GM23338 (cell line): Measurements from ENCODE around the gene IFNW1.

Experiments used
- EZH2 ChIP-seq: fragments of 200-600 bp; sonication (generic); IDR thresholded peaks from one replicate; pipeline ENCODE4 v1.8.0; 2017; ENCODE audit warnings: antibody characterized with exemption, mild to moderate bottlenecking, low read depth; ENCODE audit not compliant: unreplicated experiment
- POLR2AphosphoS5 ChIP-seq: IDR thresholded peaks from 2 replicates; pipeline ENCODE4 v1.6.1; 2016; ENCODE audit warnings: antibody characterized with exemption, low read depth
- TF ChIP-seq, protein P1 (sequence below): IDR thresholded peaks from one replicate; pipeline ENCODE4 v1.6.1; 2018; ENCODE audit warnings: antibody characterized with exemption; ENCODE audit not compliant: unreplicated experiment
- TF ChIP-seq, protein P2 (sequence below), 2 experiments: fragments of 200-600 bp in 1 of 2; sonication (generic) in 1 of 2; conservative IDR thresholded peaks; 2 replicates each; pipeline versions ENCODE4 v1.5.1 to v1.6.1; 2016 to 2017; ENCODE audit warnings: antibody characterized with exemption in 2 of 2, low read depth in 2 of 2, mild to moderate bottlenecking in 2 of 2, moderate library complexity in 1 of 2
- TF ChIP-seq, protein P3 (sequence below): fragments of 250-450 bp; sonication (Bioruptor Pico); IDR thresholded peaks from 2 replicates; pipeline ENCODE4 v1.5.0; 2020; ENCODE audit warnings: mild to moderate bottlenecking, moderate library complexity

DNA sequence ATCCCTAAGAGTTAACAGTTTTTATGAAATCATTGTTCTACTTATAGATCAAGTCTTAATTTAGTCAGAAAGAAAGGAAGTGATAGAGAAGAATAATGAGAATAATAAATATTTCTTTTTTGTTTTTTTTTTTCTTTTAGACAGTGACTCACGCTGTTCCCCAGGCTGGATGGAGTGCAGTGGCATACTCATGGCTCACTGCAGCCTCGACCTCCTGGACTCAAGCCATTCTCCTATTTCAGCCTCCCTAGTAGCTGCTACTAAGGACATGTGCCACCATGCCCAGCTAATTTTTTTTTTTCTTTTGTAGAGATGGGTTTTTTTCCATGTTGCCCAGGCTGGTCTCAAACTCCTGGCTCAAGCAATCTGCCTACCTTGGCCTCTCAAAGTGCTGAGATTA, 13.9 kb upstream of the IFNW1 start:
- TF ChIP-seq POLR2AphosphoS5 (no peak), EZH2 (no peak)
- TF ChIP-seq, protein P1, sequence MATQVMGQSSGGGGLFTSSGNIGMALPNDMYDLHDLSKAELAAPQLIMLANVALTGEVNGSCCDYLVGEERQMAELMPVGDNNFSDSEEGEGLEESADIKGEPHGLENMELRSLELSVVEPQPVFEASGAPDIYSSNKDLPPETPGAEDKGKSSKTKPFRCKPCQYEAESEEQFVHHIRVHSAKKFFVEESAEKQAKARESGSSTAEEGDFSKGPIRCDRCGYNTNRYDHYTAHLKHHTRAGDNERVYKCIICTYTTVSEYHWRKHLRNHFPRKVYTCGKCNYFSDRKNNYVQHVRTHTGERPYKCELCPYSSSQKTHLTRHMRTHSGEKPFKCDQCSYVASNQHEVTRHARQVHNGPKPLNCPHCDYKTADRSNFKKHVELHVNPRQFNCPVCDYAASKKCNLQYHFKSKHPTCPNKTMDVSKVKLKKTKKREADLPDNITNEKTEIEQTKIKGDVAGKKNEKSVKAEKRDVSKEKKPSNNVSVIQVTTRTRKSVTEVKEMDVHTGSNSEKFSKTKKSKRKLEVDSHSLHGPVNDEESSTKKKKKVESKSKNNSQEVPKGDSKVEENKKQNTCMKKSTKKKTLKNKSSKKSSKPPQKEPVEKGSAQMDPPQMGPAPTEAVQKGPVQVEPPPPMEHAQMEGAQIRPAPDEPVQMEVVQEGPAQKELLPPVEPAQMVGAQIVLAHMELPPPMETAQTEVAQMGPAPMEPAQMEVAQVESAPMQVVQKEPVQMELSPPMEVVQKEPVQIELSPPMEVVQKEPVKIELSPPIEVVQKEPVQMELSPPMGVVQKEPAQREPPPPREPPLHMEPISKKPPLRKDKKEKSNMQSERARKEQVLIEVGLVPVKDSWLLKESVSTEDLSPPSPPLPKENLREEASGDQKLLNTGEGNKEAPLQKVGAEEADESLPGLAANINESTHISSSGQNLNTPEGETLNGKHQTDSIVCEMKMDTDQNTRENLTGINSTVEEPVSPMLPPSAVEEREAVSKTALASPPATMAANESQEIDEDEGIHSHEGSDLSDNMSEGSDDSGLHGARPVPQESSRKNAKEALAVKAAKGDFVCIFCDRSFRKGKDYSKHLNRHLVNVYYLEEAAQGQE: no peak
- TF ChIP-seq, protein P2, sequence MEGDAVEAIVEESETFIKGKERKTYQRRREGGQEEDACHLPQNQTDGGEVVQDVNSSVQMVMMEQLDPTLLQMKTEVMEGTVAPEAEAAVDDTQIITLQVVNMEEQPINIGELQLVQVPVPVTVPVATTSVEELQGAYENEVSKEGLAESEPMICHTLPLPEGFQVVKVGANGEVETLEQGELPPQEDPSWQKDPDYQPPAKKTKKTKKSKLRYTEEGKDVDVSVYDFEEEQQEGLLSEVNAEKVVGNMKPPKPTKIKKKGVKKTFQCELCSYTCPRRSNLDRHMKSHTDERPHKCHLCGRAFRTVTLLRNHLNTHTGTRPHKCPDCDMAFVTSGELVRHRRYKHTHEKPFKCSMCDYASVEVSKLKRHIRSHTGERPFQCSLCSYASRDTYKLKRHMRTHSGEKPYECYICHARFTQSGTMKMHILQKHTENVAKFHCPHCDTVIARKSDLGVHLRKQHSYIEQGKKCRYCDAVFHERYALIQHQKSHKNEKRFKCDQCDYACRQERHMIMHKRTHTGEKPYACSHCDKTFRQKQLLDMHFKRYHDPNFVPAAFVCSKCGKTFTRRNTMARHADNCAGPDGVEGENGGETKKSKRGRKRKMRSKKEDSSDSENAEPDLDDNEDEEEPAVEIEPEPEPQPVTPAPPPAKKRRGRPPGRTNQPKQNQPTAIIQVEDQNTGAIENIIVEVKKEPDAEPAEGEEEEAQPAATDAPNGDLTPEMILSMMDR (conservative IDR thresholded peaks at IDR 0.05; ENCODE audit: low read depth in 2 of 2): no peak
- TF ChIP-seq, protein P3, sequence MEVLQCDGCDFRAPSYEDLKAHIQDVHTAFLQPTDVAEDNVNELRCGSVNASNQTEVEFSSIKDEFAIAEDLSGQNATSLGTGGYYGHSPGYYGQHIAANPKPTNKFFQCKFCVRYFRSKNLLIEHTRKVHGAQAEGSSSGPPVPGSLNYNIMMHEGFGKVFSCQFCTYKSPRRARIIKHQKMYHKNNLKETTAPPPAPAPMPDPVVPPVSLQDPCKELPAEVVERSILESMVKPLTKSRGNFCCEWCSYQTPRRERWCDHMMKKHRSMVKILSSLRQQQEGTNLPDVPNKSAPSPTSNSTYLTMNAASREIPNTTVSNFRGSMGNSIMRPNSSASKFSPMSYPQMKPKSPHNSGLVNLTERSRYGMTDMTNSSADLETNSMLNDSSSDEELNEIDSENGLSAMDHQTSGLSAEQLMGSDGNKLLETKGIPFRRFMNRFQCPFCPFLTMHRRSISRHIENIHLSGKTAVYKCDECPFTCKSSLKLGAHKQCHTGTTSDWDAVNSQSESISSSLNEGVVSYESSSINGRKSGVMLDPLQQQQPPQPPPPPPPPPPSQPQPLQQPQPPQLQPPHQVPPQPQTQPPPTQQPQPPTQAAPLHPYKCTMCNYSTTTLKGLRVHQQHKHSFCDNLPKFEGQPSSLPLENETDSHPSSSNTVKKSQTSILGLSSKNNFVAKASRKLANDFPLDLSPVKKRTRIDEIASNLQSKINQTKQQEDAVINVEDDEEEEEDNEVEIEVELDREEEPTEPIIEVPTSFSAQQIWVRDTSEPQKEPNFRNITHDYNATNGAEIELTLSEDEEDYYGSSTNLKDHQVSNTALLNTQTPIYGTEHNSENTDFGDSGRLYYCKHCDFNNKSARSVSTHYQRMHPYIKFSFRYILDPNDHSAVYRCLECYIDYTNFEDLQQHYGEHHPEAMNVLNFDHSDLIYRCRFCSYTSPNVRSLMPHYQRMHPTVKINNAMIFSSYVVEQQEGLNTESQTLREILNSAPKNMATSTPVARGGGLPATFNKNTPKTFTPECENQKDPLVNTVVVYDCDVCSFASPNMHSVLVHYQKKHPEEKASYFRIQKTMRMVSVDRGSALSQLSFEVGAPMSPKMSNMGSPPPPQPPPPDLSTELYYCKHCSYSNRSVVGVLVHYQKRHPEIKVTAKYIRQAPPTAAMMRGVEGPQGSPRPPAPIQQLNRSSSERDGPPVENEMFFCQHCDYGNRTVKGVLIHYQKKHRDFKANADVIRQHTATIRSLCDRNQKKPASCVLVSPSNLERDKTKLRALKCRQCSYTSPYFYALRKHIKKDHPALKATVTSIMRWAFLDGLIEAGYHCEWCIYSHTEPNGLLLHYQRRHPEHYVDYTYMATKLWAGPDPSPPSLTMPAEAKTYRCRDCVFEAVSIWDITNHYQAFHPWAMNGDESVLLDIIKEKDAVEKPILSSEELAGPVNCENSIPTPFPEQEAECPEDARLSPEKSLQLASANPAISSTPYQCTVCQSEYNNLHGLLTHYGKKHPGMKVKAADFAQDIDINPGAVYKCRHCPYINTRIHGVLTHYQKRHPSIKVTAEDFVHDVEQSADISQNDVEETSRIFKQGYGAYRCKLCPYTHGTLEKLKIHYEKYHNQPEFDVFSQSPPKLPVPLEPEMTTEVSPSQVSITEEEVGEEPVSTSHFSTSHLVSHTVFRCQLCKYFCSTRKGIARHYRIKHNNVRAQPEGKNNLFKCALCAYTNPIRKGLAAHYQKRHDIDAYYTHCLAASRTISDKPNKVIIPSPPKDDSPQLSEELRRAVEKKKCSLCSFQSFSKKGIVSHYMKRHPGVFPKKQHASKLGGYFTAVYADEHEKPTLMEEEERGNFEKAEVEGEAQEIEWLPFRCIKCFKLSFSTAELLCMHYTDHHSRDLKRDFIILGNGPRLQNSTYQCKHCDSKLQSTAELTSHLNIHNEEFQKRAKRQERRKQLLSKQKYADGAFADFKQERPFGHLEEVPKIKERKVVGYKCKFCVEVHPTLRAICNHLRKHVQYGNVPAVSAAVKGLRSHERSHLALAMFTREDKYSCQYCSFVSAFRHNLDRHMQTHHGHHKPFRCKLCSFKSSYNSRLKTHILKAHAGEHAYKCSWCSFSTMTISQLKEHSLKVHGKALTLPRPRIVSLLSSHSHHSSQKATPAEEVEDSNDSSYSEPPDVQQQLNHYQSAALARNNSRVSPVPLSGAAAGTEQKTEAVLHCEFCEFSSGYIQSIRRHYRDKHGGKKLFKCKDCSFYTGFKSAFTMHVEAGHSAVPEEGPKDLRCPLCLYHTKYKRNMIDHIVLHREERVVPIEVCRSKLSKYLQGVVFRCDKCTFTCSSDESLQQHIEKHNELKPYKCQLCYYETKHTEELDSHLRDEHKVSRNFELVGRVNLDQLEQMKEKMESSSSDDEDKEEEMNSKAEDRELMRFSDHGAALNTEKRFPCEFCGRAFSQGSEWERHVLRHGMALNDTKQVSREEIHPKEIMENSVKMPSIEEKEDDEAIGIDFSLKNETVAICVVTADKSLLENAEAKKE (CRISPR knock-in tag): no peak
